Adipose tissue (tissue), 3 donors: ENCODE results near the gene LHFPL5. TPM values are rescaled to one million over a fixed set of nuclear protein-coding genes. Genes with fewer than 3 reads are reported as not detected.

ENCODE experiments used
- H3K27ac ChIP-seq: one replicate; pipeline ENCODE4 v1.5.1; 2013; ENCODE audit warnings: low read depth, low read length
- WGBS, 3 donors: extraction: QIAGEN DNeasy Blood & Tissue Kit; methylation state at CpG; one replicate each; pipeline ENCODE4 v1.1.7; 2013; 5-methylcytosine and 5-hydroxymethylcytosine counted together
- polyA plus RNA-seq, 3 donors: library from polyadenylated mRNA; stranded (reverse); fragments of 200-250 nt; gene quantifications; one replicate each; pipeline ENCODE4 v1.2.3, GENCODE V29; 2013
- donor health status: healthy with polysubstance abuse.
- donor health status: Bipolar disorder and iron deficiency.
- donor health status: healthy.

Gene LHFPL5
- polyA plus RNA-seq, 3 donors = 1.1 TPM; not detected in 2

DNA sequence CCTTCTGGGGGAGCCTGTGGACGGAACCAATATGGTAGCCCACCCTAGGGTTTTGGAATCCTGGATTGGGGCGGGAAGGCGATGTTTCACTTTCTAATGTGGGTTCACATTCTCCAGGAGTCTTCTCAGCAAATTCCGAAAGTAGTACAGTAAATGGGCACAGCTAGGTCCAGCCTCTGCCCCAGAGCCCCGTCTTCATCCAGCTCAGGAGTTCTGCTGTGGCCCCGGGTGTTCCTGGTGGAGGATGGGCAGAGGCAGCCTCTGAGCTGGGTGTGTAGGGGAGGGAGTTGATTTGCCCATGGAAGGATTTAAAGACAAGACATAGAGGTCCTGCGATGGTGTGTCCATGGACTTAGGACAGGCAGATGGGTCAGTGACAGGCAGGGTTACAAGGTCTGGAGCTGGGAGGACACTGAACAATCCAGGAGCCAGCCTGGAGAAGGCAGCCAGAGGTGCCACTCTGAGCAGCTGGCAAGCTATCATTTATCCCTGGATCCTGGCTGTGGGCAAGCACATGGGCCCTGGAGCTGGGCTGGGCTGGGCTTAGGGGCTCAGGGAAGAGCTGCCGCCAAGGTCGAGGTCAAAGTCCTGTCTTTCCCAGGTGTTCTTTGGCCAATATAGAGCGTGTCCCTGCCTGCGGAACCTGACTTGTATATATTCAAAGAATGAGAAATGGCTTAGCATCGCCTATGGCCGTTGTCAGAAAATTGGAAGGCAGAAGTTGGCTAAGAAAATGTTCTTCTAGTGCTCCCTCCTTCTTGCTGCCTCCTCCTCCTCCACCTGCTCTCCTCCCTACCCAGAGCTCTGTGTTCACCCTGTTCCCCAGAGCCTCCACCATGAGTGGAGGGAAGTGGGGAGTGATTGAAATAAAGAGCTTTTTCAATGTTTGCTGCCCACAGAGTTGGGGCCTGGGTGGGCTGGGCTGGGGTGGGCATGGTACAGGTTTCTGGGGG, 17.6 kb upstream of the LHFPL5 start:
- H3K27ac ChIP-seq = no peak overlapping the region
- WGBS, 3 donors = 58 to 86% (median 82%) methylated on average over 13 of the region's 13 CpGs

DNA sequence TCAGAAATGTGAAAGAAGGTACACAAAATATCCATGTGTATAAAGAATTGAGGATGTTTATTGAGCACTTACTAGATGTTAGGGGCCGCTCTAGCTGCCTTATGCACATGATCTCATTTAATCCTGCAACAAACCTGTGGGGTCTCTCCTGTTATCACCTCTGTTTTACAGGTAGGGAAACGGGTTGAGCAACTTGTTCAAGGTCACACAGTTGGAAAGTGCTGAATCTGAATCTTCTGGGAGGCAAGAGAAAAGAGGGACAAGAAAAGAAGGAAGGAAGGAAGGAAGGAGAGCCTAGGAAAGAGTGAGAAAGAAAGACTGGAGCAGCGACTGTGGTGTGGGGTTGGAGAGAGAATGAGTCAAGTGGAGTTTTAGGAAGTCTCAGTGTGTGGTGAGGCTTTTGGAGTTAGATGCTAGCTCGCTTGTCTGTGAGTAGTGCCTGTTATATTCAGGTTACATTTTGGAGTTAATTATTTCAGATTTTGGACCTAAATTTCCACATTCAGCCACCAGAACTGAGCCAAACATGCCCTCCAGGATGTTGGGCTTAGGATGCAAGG, 16.6 kb upstream of the LHFPL5 start:
- H3K27ac ChIP-seq = no peak overlapping the region
- 49 to 73% (median 61%) methylated on average over 4 of the region's 4 CpGs for WGBS, 3 donors

DNA sequence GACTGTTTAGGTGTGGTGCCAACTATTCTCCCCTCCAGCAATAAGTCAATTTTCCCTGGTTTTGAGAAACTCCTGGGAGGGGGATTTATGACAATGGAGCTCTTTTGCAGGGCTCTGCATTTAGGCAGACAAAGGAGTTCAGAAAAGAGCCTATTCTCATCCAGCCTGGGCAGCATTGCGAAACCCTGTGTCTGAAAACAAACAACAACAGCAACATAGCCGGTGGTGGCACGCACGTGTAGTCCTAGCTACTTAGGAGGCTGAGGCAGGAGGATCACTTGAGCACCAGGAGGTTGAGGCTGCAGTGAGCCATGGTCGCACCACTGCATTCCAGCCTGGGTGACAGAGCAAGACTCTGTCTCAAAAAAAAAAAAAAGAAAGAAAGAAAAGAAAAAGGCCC, 14.5 kb upstream of the LHFPL5 start:
- 50 to 86% (median 78%) methylated on average over 5 of the region's 5 CpGs for WGBS, 3 donors
- no peak overlapping the region for H3K27ac ChIP-seq

DNA sequence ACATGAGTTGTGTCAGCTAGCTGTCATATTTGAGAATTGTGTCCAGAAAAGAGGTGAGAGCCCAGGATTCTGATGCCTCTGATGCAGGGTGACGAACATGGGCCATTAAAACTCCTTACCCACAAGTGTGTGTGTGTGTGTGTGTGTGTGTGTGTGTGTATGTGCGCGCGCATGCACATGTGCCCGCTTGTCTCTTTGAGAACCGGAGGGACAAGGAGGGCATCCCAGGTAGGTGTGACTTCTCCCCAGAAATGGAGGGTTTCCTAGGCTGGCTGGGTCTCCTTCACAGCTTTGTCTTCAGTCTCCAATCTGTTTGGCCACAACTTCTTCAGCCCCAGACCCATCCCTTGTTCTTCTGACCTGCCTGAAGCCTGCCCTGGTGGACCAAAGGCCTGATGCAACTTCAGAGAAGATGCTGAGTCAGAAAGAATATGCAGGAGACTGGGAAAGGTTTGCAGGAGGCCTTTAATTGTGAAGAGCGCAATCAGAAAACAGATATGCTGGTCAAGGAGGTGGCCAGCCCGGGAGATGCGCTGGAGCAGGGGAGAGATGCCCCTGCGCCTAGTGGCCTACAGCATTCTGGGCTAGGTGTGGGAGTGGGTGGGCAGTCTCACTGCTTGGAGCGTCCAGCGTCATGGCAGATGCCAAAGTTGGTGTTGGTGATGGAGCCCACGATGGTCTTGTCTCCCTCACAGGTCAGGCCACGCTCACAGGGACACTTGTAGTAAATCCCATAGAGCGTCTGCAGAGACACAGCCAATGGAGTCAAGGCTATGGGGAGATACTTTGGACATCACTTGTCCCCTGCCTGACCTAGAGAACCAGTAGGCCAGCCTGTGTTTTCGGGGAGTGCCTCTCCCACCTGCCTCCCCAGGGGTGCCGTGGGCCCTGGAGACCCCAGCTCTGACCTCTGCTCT, 10.4 kb upstream of the LHFPL5 start:
- WGBS, 3 donors = 42 to 92% (median 92%) methylated on average over 17 of the region's 17 CpGs
- H3K27ac ChIP-seq = no peak overlapping the region

DNA sequence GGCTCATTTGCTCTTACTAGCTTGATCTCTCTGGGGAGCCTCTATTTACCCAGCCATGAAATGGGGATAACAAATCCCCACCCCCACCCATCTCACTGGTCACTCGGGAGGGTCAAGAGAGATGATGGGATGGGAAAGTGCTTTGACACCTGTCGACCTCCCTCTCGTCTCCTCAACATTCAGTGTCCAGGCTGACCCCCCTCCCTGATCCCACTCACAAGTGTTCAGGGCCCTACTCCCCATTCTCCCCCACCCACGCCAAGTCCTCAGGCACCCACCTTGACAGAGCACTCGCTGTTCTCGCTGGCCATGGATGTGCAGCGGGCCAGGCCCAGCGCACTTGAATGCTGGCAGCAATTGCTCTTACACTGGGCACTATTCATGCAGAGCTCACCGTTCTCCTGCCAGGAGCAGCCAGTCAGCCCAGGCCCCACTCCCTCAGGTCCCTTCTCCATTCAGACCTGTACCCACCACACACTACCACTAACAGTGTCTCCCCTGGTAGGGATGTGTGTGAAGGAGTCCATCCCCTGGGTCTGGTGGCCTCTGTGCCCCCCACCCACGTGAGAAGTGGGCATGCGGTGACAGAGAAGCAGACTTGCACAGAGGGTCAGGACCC, 9.6 kb upstream of the LHFPL5 start:
- 44 to 91% (median 90%) methylated on average over 11 of the region's 11 CpGs for WGBS, 3 donors
- no peak overlapping the region for H3K27ac ChIP-seq

DNA sequence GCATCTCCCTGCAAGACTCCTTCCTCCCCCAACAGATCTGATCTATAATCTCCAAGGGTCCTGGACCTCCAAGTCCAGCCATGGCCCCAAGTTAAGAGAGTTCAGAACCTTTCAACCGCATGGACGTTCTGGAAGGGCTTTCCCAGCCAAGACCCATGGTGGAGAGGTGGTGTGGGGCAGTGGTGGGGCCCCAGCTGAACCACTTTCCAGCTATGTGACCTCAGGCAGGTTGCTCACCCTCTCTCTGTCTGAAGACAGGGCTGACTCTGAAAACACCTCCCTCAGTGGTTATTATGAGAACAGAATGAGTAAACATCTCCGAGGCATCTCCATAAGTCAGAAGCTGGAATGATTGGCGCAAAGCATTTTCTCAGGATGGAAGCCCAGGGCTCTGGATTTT, 8.9 kb upstream of the LHFPL5 start:
- H3K27ac ChIP-seq = no peak overlapping the region
- WGBS, 3 donors = 50 to 90% (median 90%) methylated on average over 4 of the region's 4 CpGs

DNA sequence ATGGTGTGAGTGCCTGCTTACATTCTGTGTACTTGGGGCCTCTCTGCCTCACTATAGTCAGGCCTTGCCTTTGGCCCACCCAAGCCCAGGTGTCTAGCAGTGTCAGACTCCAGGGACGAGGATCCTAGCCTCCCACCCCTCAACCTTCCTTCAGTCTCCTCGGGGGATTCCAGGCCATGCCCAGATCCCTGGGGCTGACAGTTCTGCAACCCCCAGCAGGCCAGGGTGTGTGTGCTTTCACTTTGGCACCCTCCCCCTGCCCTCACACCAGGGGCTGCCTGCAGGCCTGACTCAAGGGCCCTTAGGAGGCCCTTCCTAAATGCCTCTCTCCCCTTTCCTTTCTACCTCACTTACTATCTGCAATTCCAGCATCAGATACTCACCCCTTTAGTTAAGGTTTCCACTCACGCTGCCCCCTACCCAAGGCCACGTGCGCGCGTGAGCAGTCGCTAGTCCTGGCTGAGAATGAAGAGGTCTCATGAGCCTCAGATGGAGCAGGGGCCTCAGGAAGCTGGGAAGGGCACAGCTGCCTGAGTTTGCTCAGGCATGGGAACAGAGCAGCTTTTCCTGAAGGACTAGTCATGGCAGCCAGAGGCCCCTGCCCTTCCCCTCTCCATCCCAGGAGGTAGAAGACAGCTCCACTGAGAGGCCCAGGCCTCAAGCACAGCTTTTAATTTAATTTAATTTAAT, 7.2 kb upstream of the LHFPL5 start:
- WGBS, 3 donors = 56 to 85% (median 83%) methylated on average over 8 of the region's 8 CpGs
- H3K27ac ChIP-seq = no peak overlapping the region

DNA sequence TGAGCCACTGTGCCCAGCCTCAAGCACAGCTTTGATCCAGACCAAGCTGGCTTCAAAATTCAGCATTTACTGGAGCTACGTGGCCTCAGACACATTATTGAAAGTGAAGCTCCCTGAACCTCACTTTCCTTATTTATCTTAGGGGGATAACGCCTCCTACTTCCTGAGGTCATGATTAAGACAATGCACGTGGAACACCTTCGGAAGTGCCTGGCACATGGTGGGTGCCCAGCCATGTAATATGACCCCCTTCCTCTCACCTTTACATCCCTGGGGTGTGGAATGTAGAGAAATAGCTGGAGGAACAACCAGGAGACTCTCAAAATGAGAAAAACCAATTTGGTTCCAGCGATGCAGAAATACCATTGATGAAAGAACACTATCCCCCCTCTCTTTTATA, 6.4 kb upstream of the LHFPL5 start:
- WGBS, 3 donors = 46 to 70% (median 66%) methylated on average over 5 of the region's 5 CpGs
- no peak overlapping the region for H3K27ac ChIP-seq

DNA sequence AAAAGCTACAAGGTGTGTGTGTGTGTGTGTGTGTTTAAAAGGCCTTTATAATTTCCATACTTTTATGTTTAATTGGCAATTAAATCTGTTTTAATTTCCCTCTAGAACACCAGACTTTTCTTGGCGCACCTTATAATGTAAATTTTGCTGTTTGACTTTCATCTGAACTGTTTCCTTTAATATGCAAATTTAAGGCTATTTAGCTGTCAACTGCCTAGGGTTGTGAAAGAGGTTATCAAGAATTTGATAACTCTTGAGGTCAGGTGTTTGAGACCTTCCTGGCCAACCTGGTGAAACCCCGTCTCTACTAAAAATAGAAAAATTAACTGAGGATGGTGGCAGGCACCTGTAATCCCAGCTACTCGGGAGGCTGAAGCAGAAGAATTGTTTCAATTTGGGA, 4.0 kb upstream of the LHFPL5 start:
- no peak overlapping the region for H3K27ac ChIP-seq

DNA sequence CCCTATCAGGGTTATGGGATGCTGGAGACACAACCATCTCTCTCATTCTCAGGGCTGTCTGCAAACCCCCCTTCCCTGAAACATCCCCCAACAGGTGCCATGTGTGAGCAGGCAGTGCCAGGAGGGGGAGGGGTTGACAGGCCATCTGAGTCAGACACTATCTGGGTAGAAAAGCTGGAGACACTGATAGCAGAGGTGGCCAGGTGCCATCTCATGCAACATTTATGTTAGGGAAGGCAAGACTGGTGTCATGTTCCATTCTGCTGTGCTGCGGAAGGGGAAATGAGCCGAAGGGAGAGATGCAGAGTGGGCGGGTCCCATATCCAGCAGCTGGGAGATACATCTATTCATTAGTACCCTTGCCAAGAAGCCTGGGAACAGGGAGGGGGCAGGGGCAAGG, 3.5 kb downstream of the LHFPL5 start:
- 57 to 70% (median 63%) methylated on average over 3 of the region's 3 CpGs for WGBS, 3 donors
- no peak overlapping the region for H3K27ac ChIP-seq

More for the DNA sequence above, 4.0 kb upstream of the LHFPL5 start:
- 37 to 79% (median 73%) methylated on average over 3 of the region's 3 CpGs for WGBS, 3 donors

DNA sequence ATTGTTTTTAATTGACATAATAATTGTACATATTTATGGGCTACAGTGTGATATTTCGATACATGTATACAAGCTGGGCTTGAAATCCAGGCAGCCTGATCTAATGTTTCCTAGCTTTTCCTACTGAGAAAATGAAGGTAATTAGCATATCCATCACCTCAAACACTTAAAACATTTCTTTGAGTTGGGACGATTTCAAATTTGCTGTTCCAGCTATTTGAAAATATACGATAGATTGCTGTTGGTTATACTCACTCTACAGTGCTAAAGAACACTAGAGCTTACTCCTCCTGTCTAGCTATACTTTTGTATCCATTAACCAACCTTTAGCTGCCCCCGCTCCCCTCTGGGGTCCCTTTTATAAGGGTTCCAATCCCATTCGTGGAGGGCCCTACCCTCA, 4.7 kb downstream of the LHFPL5 start:
- 75 to 85% (median 78%) methylated on average over 5 of the region's 5 CpGs for WGBS, 3 donors

DNA sequence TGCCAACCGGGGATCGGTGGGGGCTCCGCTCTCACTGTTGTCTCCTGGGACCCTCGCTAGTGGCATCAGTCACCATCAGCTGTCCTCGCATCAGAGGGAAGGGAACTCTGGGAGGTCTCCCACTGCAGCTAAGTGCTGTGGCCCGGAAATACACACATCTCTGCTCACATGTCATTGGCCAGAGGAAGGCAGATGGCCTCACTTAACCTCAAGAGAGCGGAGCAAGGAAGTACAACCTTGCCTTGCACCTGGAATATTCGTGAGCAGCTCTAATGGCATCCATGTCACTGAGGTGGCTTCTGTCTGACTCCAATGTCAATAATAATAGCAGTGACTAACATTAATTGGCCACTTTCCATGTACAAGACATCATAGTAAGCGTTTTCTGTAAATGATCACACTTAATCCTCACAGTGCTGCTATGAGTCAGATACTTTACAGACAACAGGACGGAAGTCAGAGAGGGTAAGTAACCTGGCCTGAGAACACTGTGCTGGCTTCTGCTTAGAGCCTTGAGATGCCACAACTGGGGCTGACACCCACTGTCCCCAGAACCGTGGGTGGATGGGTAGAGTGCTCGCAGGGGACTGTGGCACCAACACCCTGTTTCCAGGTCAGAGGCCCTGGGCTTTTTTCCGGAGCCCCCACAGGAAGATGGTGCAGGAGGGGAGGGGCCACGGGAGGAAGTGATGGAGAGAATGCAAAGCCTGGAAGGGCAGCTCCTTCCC, 6.0 kb downstream of the LHFPL5 start:
- 61 to 73% (median 61%) methylated on average over 14 of the region's 14 CpGs for WGBS, 3 donors
- no peak overlapping the region for H3K27ac ChIP-seq

More for the DNA sequence above, 4.7 kb downstream of the LHFPL5 start:
- H3K27ac ChIP-seq = no peak overlapping the region

DNA sequence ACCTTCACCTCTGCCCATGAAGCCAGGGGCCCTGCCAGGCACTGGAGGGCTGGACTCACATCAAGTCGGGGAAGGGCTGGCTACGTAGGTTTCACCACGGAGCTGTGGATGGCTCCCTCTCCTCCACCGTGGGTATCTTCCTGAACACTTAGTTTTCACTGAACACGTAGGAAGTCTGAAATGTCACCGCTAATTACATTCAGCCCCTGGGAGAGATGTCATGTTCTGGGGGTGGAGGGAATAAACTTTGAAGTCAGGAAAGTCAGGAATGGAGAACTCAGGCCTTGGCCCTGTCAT, 6.5 kb downstream of the LHFPL5 start:
- 64 to 83% (median 74%) methylated on average over 6 of the region's 6 CpGs for WGBS, 3 donors

DNA sequence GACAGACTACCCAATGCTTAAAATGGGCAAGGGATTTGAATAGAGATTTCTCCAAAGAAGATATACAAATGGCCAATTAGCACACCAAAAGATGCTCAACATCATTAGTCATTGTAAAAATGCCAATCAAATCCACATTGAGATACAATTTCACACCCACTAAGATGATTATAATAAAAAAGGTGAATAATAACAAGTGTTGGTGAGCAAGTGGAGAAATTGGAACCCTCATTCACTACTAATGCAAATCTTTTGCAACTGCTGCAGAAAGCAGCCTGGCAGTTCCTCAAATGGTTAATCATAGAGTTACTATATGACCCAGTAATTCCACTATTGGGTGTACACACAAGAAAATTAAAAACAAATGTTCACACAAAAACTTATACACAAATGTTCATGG, 12.4 kb downstream of the LHFPL5 start:
- no peak overlapping the region for H3K27ac ChIP-seq

More for the DNA sequence above, 6.5 kb downstream of the LHFPL5 start:
- H3K27ac ChIP-seq = no peak overlapping the region

DNA sequence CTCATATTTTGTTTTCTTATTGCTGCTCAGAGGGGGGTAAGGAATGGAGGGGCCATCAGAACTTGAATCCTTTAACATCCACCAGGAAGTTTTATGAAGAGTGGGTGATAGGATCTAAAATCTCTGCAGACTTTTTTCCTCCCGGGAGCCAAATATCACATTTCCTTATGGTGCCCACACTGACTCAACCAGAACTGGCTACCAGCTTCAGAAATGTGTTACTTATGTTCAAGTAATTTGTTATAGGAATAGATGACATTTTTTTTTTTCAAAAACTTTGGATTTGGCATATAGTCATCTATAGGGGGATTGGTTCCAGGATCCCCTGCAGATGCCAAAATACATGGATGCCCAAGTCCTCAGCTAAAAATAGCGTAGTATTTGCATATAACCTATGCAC, 18.4 kb downstream of the LHFPL5 start:
- 91 to 98% (median 97%) methylated on average over 2 of the region's 2 CpGs for WGBS, 3 donors
- H3K27ac ChIP-seq = no peak overlapping the region

DNA sequence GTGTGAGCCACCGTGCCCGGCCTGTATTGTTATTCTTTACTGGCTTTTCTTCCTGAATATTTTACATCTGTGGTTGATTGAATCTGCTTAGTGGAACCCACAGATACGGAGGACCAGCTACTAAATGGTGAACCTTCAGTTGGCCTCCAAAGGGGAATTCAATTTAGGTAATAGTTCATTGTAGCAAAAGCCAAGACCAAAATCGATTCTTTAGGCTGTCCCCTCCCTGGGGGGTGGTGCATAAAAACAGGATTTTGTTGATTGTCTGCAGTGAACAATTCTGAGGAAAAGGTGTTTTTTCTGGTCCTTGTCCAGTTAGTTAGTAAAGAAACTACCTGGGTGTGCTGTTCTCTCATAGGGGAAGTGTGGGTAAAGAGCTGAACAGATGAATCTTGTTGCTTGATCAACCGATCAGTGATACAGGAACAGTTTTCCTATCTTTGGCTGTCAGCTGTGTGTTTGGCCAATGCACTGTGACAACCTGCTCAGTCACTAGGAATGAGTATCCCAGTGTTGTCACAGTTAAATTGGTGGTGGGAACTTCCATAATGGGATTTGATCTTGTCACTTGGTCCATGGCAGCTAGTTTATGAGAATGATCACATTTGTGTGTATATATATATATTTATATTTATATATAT, 19.5 kb downstream of the LHFPL5 start:
- 80 to 88% (median 86%) methylated on average over 5 of the region's 5 CpGs for WGBS, 3 donors
- H3K27ac ChIP-seq = no peak overlapping the region

DNA sequence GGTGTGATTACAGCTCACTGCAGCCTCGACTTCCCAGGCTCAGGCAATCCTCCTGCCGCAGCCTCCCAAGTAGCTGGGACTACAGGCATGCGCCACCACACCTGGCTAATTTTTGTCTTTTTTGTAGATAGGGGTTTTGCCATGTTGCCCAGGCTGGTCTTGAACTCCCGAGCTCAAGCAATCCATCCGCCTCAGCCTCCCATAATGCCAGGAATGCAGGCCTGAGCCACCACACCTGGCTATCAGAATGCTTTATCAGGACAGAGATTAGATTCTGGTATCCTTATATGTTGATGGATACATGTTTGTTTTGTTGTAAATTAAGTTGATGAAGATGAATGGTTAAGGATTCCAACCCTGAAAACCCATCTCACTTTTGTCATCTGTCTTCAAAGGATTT, 24.2 kb downstream of the LHFPL5 start:
- H3K27ac ChIP-seq = no peak overlapping the region
- 90 to 96% (median 94%) methylated on average over 5 of the region's 5 CpGs for WGBS, 3 donors
